Prostate gland (tissue), 2 donors: ENCODE results near the gene AKT1S1. TPM values are rescaled to one million over a fixed set of nuclear protein-coding genes. Genes with fewer than 3 reads are reported as not detected.
A peak's percentile ranks its signal among the peaks of the same experiment; 100 is the strongest.

Experiments
- DNase-seq: peaks from one replicate; pipeline ENCODE4 v3.0.0-alpha.2; 2019; ENCODE audit warnings: low spot score
- H3K27ac ChIP-seq, 2 donors: fragments of 200-600 bp; sonication (generic); 2 replicates each; pipeline ENCODE4 v1.5.1; 2017 to 2019
- H3K27me3 ChIP-seq: fragments of 200-600 bp; sonication (generic); replicated peaks from 2 replicates; pipeline ENCODE4 v1.5.1; 2019; ENCODE audit not compliant: insufficient read depth
- H3K36me3 ChIP-seq, 2 donors: fragments of 200-600 bp; sonication (generic); 1 replicate in 1 of 2; 2 replicates in 1 of 2; pipeline versions ENCODE4 v1.5.1 to v1.8.1; 2017 to 2019
- H3K4me1 ChIP-seq: fragments of 200-600 bp; sonication (generic); replicated peaks from 2 replicates; pipeline ENCODE4 v1.5.1; 2019
- H3K4me3 ChIP-seq, 2 donors: fragments of 200-600 bp; sonication (generic); 2 replicates each; pipeline ENCODE4 v1.5.1; 2017 to 2019
- H3K9me3 ChIP-seq: fragments of 200-600 bp; sonication (generic); 2 replicates; pipeline ENCODE4 v1.5.1; 2017
- CTCF ChIP-seq, 4 experiments: fragments of 200-600 bp in 2 of 4; fragments of 450-650 bp in 2 of 4; sonication (generic) in 2 of 4; IDR thresholded peaks; 1 replicate in 3 of 4; 2 replicates in 1 of 4; pipeline ENCODE4 v1.5.1; 2016 to 2019; ENCODE audit warnings: antibody characterized with exemption in 4 of 4, mild to moderate bottlenecking in 2 of 4, moderate library complexity in 2 of 4
- POLR2A ChIP-seq: fragments of 450-650 bp; IDR thresholded peaks from one replicate; pipeline ENCODE4 v1.6.1; 2016; ENCODE audit warnings: antibody characterized with exemption, mild to moderate bottlenecking
- POLR2AphosphoS5 ChIP-seq: sonication (generic); formaldehyde crosslinking; IDR thresholded peaks from one replicate; pipeline ENCODE4 v1.6.1; 2017; ENCODE audit warnings: antibody characterized with exemption
- WGBS: methylation state at CpG from one replicate; pipeline ENCODE4 v1.1.5; 2018; 5-methylcytosine and 5-hydroxymethylcytosine counted together
- intact Hi-C: fragments of 100-400 bp; cut with DNase I; formaldehyde crosslinking; loops from one replicate; pipeline ENCODE4 v1.14.2; 2022
- total RNA-seq, 2 donors: library from RNA; depleted of rRNA; stranded (reverse); fragments of >200 nt; gene quantifications; one replicate each; pipeline ENCODE4 v1.1.0, GENCODE V29; 2016

Gene AKT1S1
- total RNA-seq, 2 donors from 2014 or later: 27.6 to 30.2 TPM

- intact Hi-C loops: no loop called here
- Histone ChIP-seq H3K9me3 (no peaks in the 10 kb centered on the region), H3K27me3 (no peaks in the 10 kb centered on the region), H3K4me1 (peaks cover 12% of the 10 kb centered on the region), H3K27ac (peak overlapping the region; percentile 99), H3K36me3 (peaks cover 15 to 28% of the 10 kb centered on the region in 2 donors), H3K4me3 (peak overlapping the region; percentile 48 to 98)
- WGBS: 5% methylated on average over 39 of the region's 41 CpGs
- DNase-seq: peak; percentile 98
- TF ChIP-seq POLR2AphosphoS5 (no peak), CTCF (IDR thresholded peaks at IDR 0.05) (no peak), POLR2A (no peak)
Observed at GRCh38 chr19:49877879-49878743, 956 bp upstream of the AKT1S1 start.

GRCh38 chr19:49876422-49877019 is 634 bp downstream of the AKT1S1 start:
- no peak for TF ChIP-seq CTCF (IDR thresholded peaks at IDR 0.05)
- TF ChIP-seq POLR2A: peak; percentile 36
- peak; percentile 96 for TF ChIP-seq POLR2AphosphoS5
- WGBS: under 1% methylated on average over 46 of the region's 46 CpGs
- H3K4me1 ChIP-seq: peaks cover 12% of the 10 kb centered on the region
- intact Hi-C loops: no loop called here
- peak overlapping the region; percentile 94 to 98 for H3K4me3 ChIP-seq
- peaks cover 6 to 12% of the 10 kb centered on the region in 2 donors for H3K36me3 ChIP-seq
- H3K9me3 ChIP-seq: no peaks in the 10 kb centered on the region
- H3K27ac ChIP-seq: peak overlapping the region; percentile 99
- DNase-seq: peak; percentile 98
- no peaks in the 10 kb centered on the region for H3K27me3 ChIP-seq

GRCh38 chr19:49875857-49876421 is 1.2 kb downstream of the AKT1S1 start:
- intact Hi-C loops: no loop called here
- Histone ChIP-seq H3K4me1 (peaks cover 12% of the 10 kb centered on the region), H3K27ac (peak overlapping the region; percentile 99), H3K9me3 (no peaks in the 10 kb centered on the region), H3K27me3 (no peaks in the 10 kb centered on the region), H3K36me3 (peaks cover 6 to 7% of the 10 kb centered on the region in 2 donors), H3K4me3 (peak overlapping the region; percentile 94 to 98)
- under 1% methylated on average over 25 of the region's 28 CpGs for WGBS
- DNase-seq: peak; percentile 57
- TF ChIP-seq POLR2AphosphoS5: no peak
- no peak for TF ChIP-seq POLR2A
- no peak for TF ChIP-seq CTCF (IDR thresholded peaks at IDR 0.05)

- 90% methylated on average over 4 of the region's 4 CpGs for WGBS
- H3K27me3 ChIP-seq: no peaks in the 10 kb centered on the region
- intact Hi-C loops: no loop called here
- no peaks in the 10 kb centered on the region for H3K9me3 ChIP-seq
- TF ChIP-seq POLR2AphosphoS5 (no peak), POLR2A (no peak), CTCF (IDR thresholded peaks at IDR 0.05) (no peak)
- H3K4me1 ChIP-seq: peaks cover 12% of the 10 kb centered on the region
- H3K36me3 ChIP-seq: peaks cover 0 to under 1% of the 10 kb centered on the region in 2 donors
- H3K4me3 ChIP-seq: peak overlapping the region in 1 of 2 donors; percentile 98
- no peak for DNase-seq
- peak overlapping the region; percentile 99 for H3K27ac ChIP-seq
Observed at GRCh38 chr19:49875177-49875576, 2.0 kb downstream of the AKT1S1 start.
